Erythroblast (primary cell): Measurements from ENCODE around the gene SLC6A16.

Experiments
- GATA1 ChIP-seq: IDR thresholded peaks from 2 replicates; pipeline ENCODE4 v1.6.1; 2011; ENCODE audit warnings: low read depth, mild to moderate bottlenecking, control low read depth, low read length, moderate library complexity
- POLR2A ChIP-seq: IDR thresholded peaks from 2 replicates; pipeline ENCODE4 v1.6.1; 2011; ENCODE audit warnings: mild to moderate bottlenecking, low read length

DNA sequence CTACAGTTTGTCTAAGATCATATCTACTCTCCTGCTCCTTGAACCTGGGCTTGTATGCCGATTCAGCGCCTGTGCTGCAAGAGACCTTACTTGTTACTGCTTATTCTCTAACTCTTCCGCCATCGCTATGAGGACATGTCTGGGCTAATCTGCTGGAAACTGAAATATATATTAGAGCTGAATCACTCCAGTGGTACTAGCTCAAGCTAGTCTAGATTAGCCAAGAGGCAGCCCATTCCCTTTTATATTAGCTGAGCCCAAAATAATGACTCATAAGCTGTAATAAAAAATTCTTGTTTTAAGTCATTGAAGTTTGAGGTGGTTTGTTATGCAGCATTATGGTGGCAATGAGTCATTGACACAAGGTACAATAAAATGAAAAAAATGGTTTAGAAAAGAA is 52.8 kb downstream of the SLC6A16 start:
- TF ChIP-seq POLR2A, result no peak
- TF ChIP-seq GATA1, result no peak
